Spinal cord (tissue), 10 donors: Measurements from ENCODE around the gene CPNE6. TPM values are rescaled to one million over a fixed set of nuclear protein-coding genes. Genes with fewer than 3 reads are reported as not detected.

Source experiments
- DNase-seq, 6 donors: peaks; one replicate each; pipeline versions ENCODE4 v3.0.0 to v3.0.0-alpha.2; 2013 to 2015; ENCODE audit warnings: low spot score in 6 of 6, low read depth in 4 of 6
- H3K27ac ChIP-seq: one replicate; pipeline ENCODE4 v1.5.1; 2013; ENCODE audit warnings: low read depth, low read length, control low read depth
- H3K27me3 ChIP-seq: one replicate; pipeline ENCODE4 v1.6.1; 2013; ENCODE audit warnings: low read length; ENCODE audit not compliant: control insufficient read depth, insufficient read depth
- H3K36me3 ChIP-seq: one replicate; pipeline ENCODE4 v1.6.1; 2013; ENCODE audit warnings: low read length; ENCODE audit not compliant: control insufficient read depth, insufficient read depth
- H3K4me1 ChIP-seq: one replicate; pipeline ENCODE4 v1.6.1; 2013; ENCODE audit warnings: low read length; ENCODE audit not compliant: control insufficient read depth, insufficient read depth
- H3K4me3 ChIP-seq: one replicate; pipeline ENCODE4 v1.5.1; 2013; ENCODE audit warnings: low read depth, low read length, control low read depth
- H3K9me3 ChIP-seq: one replicate; pipeline ENCODE4 v1.6.1; 2013; ENCODE audit warnings: low read length; ENCODE audit not compliant: control insufficient read depth, insufficient read depth
- WGBS: methylation state at CpG from one replicate; pipeline ENCODE4 v1.1.5; 2013; ENCODE audit warnings: missing lambda C conversion rate; ENCODE audit not compliant: insufficient coverage; 5-methylcytosine and 5-hydroxymethylcytosine counted together
- polyA plus RNA-seq, 2 donors: library from polyadenylated mRNA; unstranded; fragments of 120-200 nt; gene quantifications; one replicate each; pipeline ENCODE4 v1.2.1, GENCODE V29; 2013; ENCODE audit not compliant: insufficient read length in 2 of 2
- total RNA-seq, 2 donors: library from RNA; depleted of rRNA in 1 of 2; stranded (reverse); fragments of 120-200 nt in 1 of 2; fragments of >200 nt in 1 of 2; gene quantifications; one replicate each; pipeline versions ENCODE4 v1.2.3 to v1.2.4, GENCODE V29; 2013 to 2014
- donor health status: healthy.

CPNE6 gene
- total and polyA plus RNA-seq, 4 donors = 1.7 to 55.7 (median 14.6) TPM

DNA sequence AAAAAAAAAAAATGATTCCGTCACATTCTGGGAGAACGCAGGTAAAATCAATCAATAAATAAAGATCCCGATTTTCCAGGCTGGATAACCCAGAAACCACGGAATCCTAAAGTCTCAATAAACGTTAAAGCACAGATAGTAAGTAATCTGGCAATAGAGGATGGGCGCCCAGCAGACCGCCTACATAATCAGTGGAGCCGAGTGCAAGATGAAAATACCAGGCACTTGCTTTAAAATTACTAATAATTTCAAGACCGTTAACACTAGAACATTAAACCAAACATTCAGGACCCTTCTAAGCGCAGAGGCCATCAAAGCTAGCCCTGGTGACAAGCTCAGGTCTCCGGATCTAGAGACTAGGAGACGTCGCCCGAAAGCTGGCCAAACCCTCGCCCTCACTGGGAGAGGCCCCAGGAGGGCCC is 42.0 kb downstream of the CPNE6 start:
- no peaks in the 10 kb centered on the region for H3K27me3 ChIP-seq
- H3K9me3 ChIP-seq = no peaks in the 10 kb centered on the region
- WGBS = 2% methylated on average over 10 of the region's 15 CpGs
- peak overlapping the region; percentile 100 for H3K27ac ChIP-seq
- H3K36me3 ChIP-seq = peaks cover 7% of the 10 kb centered on the region
- H3K4me3 ChIP-seq = peak overlapping the region; percentile 93
- no peak for DNase-seq
- peaks cover 14% of the 10 kb centered on the region for H3K4me1 ChIP-seq

DNA sequence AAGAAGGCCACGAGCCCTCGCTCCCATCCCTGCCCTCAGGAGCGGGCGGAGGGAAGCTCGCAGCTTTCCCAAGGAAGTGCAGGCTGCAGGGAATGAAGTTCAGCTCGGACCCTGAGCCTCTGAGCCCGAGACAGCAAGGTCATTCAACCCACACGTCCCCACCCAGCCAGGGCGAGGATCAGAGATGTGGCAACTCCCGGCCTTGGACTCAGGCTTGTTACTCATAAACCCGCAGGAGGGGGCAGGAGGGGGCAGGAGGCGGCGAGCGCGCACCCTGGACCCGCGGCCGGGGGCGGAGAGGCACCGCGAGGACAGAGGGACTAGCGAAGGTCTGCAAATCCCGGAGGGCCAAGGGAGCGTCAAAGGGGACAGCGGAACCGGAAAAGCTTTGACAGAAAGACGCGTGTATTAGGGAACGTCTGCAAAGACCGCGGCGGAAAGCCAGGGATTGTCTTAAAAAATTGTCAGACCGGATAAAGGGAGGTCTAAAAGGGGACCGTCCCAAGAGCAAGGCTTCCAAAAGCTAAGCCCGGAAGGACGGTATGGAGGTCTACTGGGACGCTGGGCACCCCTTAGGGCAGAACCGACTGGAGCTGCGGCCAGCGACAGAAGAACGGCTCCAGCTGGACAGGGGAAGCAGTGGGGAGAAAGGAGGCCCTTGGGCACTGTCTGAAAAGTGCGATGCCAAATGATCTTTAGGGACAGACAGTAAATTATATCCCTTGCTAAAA is 42.6 kb downstream of the CPNE6 start:
- peak overlapping the region; percentile 100 for H3K27ac ChIP-seq
- H3K36me3 ChIP-seq = peaks cover 10% of the 10 kb centered on the region
- peak overlapping the region; percentile 93 for H3K4me3 ChIP-seq
- H3K9me3 ChIP-seq = no peaks in the 10 kb centered on the region
- no peaks in the 10 kb centered on the region for H3K27me3 ChIP-seq
- peak in 5 of 6 donors; percentile 64 to 96 (median 81) for DNase-seq
- 0% methylated on average over 42 of the region's 42 CpGs for WGBS
- peaks cover 14% of the 10 kb centered on the region for H3K4me1 ChIP-seq

DNA sequence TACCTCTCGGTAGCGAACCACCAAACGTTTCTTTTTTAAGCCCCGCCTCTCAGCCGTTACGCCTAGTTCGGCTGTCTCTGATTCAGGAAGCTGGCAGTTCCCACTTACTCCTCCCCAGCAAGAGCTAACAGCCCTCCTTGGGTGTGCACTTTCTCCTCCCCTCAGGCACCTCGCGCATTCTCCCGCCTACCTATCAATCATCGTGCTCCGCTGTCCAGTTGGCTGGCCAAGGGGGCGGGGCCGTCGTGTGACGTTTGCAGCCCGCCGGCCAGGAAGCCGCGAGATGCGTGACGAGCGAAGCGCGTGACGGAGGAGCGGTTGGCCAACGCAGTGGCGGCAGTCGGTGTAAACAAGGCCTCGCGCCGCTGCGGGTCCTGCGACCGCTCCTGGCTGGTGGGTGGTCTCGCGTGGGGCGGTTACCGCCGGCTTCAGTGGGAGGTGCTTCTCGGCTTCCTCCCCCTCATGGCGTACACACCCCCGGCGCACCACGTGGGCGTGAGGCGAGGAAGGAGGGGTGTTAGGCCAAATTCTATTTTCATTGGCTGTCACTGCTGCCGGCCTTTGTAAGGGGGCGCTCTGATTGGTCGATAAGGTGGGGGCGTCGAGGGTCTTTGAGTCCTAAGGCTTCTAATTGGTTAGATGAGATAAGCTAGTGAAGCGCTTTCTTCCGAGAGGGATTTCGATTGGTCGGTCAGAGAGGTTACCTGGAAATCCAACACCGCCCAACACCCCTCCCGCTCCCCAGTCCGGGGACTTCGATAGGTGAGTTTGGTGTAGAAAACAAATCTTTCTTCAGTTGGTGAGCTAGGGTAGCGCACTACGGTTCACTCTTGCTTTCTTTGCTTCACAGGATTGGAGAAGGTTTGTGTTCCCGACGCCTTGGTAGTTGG is 43.4 kb downstream of the CPNE6 start, which contains the start of the genes DCAF11 and NRL:
Gene DCAF11, plus strand, starts transcription at position 246 of the 890 bp plus-strand sequence. CDS start 818 bp downstream, outside the sequence.
Gene NRL, minus strand, starts transcription at position 418 of the 890 bp plus-strand sequence. CDS start 32,101 bp downstream, outside the sequence.
- no peaks in the 10 kb centered on the region for H3K9me3 ChIP-seq
- no peaks in the 10 kb centered on the region for H3K27me3 ChIP-seq
- H3K27ac ChIP-seq = peak within 1 kb of the TSS; percentile 100
- H3K36me3 ChIP-seq = peaks cover 18% of the 10 kb centered on the region
- under 1% methylated on average over 47 of the region's 65 CpGs for WGBS
- H3K4me1 ChIP-seq = peaks cover 14% of the 10 kb centered on the region
- DNase-seq = peak; percentile 98 to 100 (median 99)
- H3K4me3 ChIP-seq = peak within 1 kb of the TSS; percentile 93

DNA sequence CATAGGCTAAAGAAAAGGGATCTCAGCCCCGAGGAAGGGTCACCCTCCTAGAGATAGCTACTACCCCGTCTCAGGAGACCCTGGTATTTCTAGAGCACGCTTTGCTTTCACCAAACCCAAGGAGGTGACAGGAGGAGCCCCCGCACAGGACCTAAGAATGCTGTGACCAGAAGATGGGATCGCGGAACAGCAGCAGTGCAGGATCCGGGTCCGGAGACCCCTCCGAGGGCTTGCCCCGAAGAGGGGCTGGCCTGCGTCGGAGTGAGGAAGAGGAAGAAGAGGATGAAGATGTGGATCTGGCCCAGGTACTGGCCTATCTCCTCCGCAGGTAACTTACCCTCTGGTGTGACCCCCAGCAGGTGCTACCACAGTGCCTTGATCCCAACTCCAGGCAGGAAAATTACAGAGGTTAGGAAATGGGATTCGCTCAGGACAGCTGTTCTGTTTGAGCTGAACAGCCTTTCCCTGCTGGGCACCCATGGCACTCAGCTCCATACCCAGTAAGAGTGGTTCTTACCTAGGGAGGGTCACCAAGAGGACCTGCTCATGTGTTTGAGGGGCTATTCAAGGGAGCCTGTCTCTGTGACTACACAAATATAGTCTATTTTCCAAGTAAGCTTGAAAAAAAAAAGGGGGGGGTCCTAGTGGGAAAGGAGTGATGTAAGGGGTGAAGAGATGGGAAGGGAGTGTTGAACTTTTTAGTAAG is 44.2 kb downstream of the CPNE6 start:
- H3K27me3 ChIP-seq = no peaks in the 10 kb centered on the region
- H3K9me3 ChIP-seq = no peaks in the 10 kb centered on the region
- 0% methylated on average over 13 of the region's 14 CpGs for WGBS
- peaks cover 14% of the 10 kb centered on the region for H3K4me1 ChIP-seq
- DNase-seq = no peak
- peak overlapping the region; percentile 100 for H3K27ac ChIP-seq
- H3K36me3 ChIP-seq = peaks cover 26% of the 10 kb centered on the region
- H3K4me3 ChIP-seq = peak overlapping the region; percentile 93

DNA sequence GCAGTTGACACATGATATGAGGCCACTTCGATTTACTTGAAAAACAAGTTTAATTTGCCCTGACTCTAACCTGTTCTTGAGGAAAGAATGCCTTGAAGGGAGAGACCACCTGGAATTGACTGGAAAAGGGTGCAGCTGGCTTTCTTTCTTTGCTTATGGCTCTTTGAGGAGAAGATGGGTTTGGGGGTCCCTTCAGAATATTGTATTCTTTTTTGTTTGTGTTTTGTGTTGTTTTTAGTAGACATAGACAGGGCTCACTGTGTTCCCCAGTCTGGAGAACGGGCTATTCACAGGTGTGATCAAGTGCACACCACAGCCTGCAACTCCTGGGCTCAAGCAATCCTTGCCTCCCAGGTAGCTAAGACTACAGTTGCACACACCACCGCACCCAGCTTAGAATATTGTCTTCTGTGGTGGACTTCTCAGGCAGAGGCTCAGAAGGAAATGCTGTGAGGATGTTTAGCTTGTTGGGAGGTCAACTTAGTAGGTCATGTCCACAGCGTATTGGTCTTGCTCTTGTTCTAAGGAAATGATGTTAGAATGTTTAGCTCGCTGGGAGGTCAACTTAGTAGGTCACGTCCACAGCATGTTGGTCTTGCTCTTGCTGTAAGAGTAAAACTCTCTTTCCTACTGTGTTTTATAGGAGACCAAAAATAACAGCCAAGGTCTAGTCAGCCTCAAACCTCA is 44.9 kb downstream of the CPNE6 start:
- DNase-seq = no peak
- Histone ChIP-seq H3K36me3 (peaks cover 33% of the 10 kb centered on the region), H3K27ac (no peak overlapping the region), H3K4me1 (peaks cover 14% of the 10 kb centered on the region), H3K27me3 (no peaks in the 10 kb centered on the region), H3K4me3 (no peak overlapping the region), H3K9me3 (no peaks in the 10 kb centered on the region)
- 96% methylated on average over 3 of the region's 6 CpGs for WGBS

DNA sequence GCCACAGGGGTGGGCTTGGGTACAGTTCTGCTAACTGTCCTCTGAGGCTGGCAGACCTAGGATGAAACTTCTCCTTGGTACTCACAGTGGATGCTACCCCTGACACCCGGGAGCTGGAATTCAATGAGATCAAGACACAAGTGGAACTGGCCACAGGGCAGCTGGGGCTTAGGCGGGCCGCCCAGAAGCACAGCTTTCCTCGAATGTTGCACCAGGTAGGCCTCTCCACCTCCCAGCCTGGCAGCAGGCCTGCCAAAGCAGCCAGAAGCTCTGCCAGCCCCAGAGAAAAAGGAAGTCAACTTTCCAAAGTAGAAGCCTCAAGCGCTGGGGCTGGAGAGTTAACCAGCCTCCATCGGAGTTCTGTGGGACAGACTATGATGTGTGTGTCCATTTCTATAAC is 45.8 kb downstream of the CPNE6 start:
- Histone ChIP-seq H3K36me3 (peaks cover 43% of the 10 kb centered on the region), H3K27me3 (no peaks in the 10 kb centered on the region), H3K27ac (no peak overlapping the region), H3K4me1 (peaks cover 14% of the 10 kb centered on the region), H3K9me3 (no peaks in the 10 kb centered on the region), H3K4me3 (no peak overlapping the region)
- 96% methylated on average over 5 of the region's 6 CpGs for WGBS
- no peak for DNase-seq

DNA sequence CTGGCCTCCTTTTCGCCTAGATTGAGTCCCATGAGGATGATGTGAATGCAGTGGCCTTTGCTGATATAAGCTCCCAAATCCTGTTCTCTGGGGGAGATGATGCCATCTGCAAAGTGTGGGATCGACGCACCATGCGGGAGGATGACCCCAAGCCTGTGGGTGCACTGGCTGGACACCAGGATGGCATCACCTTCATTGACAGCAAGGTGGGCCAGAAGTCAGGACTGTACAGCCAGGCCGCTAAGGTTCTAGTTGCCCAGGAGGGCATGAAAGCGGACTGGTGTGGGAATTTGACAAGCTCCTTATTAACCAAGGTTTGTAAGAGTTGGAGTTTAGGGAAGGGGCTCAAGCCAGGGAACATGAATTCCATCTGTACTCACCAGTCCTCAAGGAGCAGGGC is 48.3 kb downstream of the CPNE6 start:
- no peak for DNase-seq
- Histone ChIP-seq H3K36me3 (peaks cover 55% of the 10 kb centered on the region), H3K9me3 (no peaks in the 10 kb centered on the region), H3K27ac (no peak overlapping the region), H3K27me3 (no peaks in the 10 kb centered on the region), H3K4me1 (peaks cover 10% of the 10 kb centered on the region), H3K4me3 (no peak overlapping the region)
- 100% methylated on average over 4 of the region's 6 CpGs for WGBS

DNA sequence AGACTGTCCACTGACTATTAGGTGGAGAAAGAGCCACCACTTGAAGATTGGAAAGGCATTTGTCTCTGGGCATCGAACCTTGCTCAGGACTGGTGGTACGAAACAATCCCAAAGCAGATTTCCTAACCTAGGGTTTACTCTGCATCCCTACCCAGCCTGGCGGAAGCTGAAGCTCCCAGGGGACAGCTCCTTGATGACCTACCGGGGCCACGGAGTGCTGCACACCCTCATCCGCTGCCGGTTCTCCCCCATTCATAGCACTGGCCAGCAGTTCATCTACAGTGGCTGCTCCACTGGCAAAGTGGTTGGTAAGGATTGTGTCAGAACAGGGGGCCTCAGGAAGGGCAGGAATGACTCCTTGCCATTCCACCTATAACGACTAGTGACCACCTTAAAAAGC is 49.8 kb downstream of the CPNE6 start:
- Histone ChIP-seq H3K36me3 (peaks cover 55% of the 10 kb centered on the region), H3K4me3 (no peak overlapping the region), H3K9me3 (no peaks in the 10 kb centered on the region), H3K27ac (no peak overlapping the region), H3K4me1 (peaks cover 2% of the 10 kb centered on the region), H3K27me3 (no peaks in the 10 kb centered on the region)
- no peak for DNase-seq
- WGBS = 100% methylated on average over 6 of the region's 8 CpGs

DNA sequence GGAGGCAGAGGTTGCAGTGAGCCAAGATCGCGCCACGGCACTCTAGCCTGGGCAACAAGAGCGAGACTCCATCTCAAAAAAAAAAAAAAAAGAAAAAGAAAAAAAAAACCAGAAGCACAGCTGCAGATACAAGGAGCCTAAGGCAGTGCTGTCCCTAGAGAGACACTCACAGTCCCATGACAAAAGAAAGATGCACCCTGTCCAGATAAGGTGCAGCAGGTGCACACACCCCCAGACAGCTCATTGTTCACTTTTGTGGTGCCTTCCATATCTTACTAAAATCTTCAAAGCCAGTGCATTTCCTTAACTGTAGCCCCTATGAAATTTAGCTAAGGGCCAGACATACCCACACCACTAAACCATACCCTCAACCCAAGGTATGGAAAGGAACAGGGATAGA is 51.1 kb downstream of the CPNE6 start:
- H3K4me1 ChIP-seq = no peaks in the 10 kb centered on the region
- no peak for DNase-seq
- peaks cover 51% of the 10 kb centered on the region for H3K36me3 ChIP-seq
- no peaks in the 10 kb centered on the region for H3K27me3 ChIP-seq
- H3K9me3 ChIP-seq = no peaks in the 10 kb centered on the region
- no CpG with 5 or more reads among the region's 4 CpGs for WGBS
- no peak overlapping the region for H3K27ac ChIP-seq
- H3K4me3 ChIP-seq = no peak overlapping the region
